NCI-H69 (cell line): ENCODE data around the gene MPP3.
A peak's percentile ranks its signal among the peaks of the same experiment; 100 is the strongest.

Experiments
- DNase-seq: peaks from one replicate; lab custom pipeline; 2025; lab: John Stamatoyannopoulos, UW

MPP3 gene

DNA sequence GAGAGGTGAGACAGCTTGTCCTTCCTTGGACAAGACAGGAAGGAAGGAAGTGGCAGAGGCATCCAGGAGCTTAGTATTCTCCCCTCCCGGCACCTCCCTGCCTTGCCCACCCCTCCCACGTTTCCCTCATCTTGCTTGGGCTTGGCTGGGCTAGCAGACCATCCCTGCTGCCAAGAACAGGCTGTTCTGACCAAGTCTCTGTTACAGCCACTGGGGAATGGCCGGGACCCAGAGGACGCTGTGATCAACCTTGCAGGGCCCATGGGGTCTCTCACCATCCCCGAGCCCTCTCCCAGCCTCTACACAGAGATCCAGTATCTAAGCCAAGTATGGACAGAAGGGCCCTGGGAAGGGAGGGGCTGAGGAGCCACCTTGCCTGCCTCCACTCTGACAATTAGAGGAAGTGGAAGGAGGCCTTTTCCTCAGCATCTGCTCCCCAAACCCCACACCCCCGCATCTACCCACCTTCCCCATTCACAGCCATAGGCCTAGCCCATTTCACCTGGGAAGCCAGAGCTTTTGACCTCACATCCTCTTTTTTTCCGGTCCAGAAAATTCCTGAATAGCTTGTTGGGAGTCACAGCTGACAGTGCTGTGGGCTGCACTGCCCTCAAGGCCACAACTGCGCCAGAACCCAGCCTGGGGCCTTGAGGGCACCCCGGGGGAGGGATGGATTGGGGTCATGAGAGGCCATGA is 28.1 kb upstream of the MPP3 start:
- DNase-seq, result no peak

DNA sequence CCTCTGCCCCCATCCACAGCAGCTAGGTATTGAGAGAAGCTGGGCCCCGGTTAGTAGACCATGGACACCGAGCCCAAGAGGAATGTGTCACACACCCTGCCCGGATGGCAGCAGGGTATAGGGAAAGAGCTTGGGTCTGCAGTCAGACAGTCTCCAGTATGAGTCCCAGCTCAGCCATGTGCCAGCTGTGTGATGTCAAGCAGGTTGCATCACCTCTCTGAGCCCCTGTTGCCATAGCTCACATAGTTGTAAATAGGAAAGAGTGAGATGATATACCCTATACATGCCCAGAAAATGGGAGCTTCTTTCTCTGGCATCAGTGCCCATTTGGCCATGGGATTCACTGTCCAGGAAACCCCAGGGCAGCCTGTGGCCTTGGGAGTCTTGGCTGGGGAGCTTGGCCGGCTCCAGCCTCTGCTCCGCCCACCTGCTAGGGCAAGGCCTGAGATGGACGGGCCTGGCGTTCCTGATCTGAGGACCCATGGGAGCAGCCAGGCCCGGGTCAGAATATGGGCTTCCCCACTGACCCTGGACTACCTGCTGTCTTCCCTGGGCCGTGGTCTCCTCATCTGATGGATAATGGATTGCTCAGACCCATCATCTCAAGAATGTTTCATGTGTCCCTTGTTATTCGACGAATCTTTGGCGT is 27.3 kb upstream of the MPP3 start:
- DNase-seq, result no peak

DNA sequence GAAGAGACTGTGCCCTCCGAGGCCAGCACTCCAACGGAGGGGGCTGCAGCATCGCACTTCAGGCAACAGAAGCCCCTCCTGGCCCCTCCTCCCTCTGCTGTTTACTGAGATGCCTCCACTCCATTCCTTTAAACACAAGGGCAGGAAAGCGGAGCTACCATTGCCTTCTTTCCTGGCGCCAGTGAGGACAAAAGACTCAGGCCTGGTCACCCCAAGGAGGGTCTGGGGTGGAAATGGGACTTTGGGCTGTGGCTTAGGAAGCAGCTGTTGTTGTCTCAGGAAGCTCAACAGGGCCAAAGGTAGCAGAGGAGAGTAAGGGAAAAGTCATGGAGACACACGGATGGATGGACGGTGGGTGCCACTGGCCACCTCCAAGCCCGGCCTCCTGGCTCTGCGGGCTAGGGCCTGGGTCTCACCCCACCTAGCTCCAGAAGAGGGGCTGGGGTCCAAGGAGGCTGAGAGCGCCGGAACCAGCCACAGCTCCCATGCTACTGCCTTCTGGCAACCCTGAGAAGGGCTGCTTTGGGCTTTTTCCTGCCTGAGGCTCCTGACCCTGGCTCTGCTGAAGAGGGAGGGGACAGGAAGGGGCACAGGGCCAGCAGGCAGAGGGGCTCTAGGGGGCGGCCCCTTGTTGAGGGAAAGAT is 25.1 kb upstream of the MPP3 start:
- no peak for DNase-seq

DNA sequence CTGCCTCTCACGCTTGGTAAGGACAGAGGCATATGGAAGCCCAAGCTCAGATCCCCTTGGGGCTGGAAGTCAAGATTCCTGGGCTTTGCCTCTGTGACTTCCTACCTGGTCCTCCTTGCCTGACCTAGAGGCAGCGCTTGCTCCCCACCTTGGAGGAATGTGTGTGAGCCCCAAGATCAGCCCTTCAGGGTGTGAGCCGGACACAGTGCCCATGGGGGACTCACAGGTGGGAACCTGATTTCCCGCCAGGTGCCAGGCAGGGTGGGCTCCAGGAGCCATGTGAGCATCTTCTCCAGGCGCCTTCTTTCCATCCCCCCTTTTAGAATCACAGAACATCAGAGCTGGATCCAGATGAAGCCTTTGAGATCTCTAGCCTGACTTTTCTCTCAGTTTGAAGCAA is 24.2 kb upstream of the MPP3 start:
- no peak for DNase-seq

DNA sequence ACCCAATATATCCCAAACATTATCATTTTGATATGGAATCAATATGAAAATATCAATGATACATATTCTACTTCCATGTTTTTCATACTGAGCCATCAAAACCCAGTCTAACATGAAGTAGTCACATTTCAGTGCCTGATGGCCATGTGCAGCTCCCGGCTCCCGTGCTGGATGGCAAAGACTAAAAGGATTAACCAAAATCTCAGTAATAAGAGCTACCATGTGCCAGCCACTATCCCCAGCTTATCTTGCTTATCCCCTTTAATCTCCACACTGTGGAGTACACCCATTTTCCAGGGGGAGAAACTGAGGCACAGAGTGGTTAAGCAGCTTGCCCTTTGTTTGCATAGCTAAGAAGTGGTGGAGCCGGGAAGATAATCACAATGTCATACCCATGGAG is 23.2 kb upstream of the MPP3 start:
- no peak for DNase-seq

DNA sequence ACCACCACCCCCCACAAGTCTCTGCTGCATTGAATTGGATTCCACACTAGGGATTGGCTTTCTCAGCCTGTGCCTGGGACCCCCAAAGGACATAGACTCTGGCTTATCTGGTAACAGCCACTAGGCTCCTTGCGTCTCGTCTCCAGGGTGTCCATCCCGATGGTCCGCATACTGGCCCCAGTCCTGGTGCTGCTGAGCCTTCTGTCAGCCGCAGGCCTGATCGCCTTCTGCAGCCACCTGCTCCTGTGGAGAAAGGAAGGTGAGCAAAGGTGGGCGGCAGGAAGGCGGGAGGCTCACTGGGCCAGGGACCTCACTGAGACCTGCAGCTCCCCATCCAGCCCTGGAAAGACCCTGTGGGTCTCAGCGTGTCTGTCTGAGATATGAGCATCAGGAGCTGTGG is 22.1 kb upstream of the MPP3 start:
- no peak for DNase-seq

DNA sequence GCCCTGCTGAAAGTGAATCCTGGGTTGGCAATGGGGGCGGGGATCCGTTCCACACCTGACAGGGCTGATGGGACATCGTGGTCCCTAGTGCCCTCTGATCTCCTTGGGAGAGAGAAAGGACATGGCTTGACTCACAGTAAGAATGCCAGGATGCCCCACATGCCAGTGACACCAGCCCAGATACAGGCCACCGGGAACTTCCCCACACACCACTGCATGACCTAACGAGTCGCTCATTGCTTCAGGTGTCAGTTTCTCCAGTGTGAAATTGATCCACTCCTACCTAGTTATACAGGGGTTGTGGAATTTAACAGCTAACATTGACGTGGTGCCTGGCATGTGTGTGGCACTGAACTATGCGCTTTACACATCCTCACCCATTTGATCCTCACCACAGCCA is 21.6 kb upstream of the MPP3 start:
- DNase-seq, result no peak

DNA sequence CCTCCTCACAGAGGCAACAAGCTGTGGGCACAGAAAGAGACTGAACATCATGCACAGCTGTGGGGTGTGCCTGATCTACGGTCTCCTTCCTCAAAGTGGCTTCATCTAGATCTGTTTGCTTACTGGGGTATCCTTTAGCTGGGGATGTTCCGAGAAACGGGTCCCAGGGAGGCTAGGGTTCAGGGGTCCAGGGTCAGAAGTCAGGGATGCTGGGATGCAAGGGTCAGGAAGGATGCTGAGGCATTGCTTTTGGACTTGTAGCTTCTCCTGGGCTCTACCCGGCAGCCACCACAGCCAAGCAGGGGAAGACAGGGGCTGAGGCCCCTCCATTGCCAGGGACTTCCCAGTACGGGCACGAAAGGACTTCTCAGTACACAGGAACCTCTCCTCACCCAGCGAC is 20.6 kb upstream of the MPP3 start:
- no peak for DNase-seq

DNA sequence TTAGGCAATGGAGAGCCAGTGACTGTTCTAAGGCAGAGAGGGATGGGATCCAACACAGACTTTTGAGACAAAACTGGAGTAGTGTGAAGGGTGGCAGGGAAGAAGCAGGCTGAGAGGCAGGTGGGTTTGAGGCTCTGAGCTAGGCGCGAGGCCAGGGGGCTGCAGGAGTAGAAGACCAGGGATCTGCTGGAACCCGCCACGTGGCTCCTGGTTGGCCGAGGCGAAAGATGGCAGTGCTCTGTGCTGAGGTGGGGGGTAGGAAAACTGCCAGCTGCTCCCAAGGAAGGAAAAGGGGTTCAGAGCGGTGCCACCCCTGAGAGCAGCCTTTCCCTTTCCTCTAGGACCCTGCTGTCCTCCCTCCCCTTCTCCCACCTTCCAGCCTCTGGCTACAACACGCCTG is 19.6 kb upstream of the MPP3 start:
- DNase-seq, result no peak

DNA sequence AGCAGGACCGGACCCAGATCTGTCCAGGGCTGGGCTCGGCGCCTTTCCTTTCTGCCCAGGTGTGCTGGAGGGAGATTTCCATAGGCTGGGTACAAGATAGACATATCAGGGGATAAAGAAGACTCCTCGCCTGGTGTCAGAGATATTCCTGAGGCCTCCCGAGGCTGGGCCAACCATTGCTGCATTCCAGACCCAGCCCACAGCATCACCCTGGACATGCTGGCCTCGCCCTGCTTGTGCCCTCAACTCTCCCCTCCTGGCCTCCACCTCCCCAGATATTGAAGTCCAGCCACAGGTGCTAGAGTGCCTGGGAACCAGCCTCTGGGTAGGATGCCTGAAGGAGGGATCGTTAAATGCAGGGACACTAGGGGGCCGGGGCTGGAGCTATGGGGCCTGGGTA is 16.2 kb upstream of the MPP3 start:
- no peak for DNase-seq

DNA sequence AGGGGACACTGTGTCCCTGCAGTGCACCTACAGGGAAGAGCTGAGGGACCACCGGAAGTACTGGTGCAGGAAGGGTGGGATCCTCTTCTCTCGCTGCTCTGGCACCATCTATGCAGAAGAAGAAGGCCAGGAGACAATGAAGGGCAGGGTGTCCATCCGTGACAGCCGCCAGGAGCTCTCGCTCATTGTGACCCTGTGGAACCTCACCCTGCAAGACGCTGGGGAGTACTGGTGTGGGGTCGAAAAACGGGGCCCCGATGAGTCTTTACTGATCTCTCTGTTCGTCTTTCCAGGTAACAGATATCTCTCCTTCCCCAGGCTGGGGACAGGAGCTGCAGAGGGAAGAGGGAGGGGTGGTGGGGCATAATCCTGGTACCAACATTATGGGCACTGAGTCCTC is 15.7 kb upstream of the MPP3 start:
- DNase-seq, result no peak

DNA sequence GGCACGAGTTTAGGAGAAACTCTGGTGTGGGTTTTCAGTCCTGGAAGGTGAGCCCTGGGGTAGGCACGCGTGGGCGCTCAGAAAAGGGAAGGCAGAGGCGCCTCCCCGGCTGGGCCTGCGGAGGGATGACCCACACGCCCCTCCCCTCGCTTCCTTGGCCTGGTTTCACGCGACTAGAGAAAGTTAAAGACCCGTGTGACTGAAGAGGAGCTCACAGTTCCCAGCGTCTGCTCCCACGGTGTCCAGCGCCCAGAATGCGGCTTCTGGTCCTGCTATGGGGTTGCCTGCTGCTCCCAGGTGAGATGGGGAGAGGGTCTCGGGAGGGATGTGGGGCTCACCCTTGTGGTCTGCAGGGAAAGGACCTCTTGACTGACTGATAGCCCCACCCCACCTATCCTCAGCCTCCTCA is 14.0 kb upstream of the MPP3 start, which contains the start of gene CD300LG:
Gene CD300LG (plus strand): TSS at position 214 of the 409 bp plus-strand sequence. CDS start 41 bp downstream, at position 255.
- no peak for DNase-seq

DNA sequence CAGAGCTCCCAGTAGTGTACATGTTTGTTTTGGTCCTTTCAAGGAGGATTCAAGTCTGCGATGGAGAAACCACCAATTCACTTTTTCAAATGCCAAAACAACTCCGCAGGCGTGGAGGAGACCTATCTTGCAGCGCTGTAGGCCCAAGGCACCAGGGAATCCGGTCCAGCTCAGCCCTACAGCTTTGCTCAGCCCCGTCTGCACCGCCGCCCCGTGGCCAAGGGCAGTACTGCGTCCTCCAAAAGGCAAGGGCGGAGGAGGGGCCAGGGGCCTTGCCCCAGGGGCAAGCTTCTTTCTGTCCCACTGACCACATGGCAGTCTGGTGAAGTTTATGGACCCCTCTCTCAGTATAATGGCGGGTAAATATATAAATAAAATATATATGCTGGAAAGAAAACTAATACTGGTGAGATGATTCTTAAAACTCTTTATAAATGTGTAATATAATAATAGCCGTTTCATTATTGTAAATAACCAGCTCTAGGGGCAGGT is 13.3 kb upstream of the MPP3 start:
- peak; percentile 67 for DNase-seq

DNA sequence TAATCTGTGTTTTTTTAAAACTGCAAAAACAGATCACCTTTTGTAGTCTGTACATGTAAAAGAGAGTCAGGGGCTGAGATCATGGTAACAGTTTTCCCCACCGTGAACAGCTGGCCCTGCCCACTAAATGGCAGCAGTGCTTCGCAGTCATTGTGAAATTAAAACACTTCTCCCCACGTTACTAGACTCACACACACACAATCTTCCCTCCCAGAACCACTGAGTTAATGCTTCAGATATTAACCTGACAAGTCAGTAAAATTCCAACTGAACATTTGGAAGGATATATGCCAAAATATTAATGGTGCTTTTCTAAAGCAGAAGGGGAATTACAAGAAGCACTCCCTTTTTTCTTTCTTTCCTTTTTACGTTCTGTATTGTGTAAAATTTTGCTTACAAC is 12.8 kb upstream of the MPP3 start:
- no peak for DNase-seq

DNA sequence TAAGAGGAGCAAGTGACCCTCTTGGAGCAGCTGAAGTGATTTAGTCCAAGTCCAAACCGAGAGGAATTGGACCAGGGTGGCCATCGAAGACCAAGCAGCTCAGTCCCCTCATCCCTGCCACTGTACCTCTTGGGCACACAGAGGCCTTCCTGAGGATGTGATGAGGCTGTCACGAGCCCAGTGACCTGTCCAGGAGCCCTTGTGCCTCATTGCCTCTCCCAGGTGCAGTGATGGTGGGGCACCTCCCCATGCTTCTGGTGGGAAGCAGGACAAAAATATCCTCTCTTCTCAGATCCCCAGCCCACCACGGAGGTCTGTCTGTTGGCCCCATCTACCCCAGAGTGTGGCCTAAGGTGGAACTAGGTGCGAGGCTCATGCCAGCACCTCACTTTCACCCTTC is 11.3 kb upstream of the MPP3 start:
- no peak for DNase-seq

DNA sequence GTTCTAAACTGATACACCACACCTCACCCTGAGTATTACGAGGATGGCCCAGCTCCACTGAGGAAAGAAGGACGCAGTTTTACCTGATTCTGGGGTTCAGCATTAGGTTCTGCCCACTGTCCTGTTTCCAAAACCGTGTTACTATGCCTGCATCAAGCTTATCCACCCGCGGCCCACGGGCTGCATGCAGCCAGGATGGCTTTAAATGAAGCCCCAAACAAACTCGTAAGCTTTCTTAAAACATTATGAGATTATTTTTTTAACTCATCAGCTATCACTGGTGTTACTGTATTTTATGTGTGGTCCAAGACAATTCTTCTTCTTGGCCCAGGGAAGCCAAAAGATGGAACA is 10.0 kb upstream of the MPP3 start:
- DNase-seq, result no peak

DNA sequence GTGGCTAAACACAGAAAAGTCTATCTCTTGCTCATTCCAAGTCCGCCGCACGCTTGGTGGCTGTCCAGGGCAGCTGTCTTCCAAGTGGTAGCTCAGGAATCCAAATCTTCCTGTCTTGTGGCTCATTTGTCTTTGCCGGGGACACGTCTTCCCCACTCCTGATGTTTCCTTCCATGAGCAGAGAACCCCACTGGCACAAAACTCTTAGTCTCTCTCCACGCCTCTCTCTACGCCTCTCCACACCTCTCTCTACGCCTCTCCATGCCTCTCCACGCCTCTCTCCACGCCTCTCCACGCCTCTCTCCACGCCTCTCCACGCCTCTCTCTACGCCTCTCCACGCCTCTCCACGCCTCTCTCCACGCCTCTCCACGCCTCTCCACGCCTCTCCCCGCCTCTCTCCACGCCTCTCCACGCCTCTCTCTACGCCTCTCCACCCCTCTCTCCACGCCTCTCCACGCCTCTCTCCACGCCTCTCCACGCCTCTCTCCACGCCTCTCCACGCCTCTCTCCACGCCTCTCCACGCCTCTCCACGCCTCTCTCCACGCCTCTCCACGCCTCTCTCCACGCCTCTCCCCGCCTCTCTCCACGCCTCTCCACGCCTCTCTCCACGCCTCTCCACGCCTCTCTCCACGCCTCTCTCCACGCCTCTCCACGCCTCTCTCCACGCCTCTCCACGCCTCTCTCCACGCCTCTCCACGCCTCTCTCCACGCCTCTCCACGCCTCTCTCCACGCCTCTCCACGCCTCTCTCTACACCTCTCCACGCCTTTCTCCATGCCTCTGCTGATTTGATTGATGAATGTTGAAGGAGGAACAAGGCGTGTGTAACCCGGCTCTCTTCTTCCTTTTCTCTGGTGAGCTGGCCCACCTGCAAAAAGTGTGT is 9.4 kb upstream of the MPP3 start:
- peak; percentile 38 for DNase-seq

DNA sequence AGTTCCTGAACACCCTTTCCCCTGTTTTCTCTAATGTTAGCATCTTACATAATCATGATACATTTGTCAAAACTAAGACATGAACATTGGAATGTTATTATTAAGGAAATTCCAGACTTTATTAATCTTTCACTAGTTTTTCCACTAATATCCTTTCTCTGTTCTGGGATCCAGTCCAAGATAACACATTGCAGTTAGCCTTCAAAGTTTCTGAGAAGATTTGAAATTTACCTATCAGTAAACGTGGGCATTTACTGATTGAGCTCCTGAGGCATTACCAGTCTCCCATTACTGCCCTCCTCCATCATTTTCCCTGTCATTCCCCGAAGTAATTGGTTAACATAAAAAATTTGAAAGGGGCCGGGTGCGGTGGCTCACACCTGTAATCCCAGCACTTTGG is 8.3 kb upstream of the MPP3 start:
- no peak for DNase-seq

DNA sequence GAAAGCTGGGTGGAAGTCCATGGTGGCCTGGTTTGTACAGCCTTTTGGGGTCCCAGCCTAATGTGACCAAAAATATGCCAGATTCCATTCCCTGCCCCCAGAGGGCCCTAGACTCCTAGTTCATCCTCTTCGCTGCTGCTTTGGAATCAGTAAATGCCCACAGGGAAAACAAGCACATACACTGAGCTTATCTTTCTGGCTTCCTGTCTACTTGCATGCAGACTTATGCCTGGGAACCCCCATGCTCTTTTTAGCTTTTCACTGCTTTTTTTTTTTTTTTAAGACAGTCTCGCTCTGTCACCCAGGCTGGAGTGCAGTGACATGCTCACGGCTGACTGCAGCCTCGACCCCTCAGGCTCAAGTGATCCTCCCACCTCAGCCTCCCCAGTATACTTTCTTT is 7.9 kb upstream of the MPP3 start:
- DNase-seq, result peak; percentile 28

DNA sequence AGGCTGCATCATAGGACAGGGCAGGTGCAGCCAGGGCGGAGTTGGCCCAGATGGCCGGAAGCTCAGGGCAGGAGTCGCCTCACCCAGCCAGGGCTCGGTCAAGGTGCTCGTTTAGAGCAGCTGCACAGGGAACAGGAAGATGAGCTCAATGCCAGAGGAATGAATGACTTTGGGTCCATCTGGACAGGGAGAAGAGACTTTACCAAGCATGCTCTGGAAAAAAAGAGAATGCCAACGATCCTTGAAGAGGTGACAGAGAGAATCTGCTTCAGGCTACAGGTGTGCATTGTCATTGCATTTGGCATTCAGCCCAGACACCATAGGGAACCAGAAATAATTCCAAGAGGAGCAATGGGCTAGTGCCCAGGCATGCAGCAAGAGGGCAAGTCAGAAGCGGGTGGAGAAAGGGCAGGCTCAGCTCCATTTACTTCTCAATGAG is 6.7 kb upstream of the MPP3 start:
- DNase-seq, result peak; percentile 99

DNA sequence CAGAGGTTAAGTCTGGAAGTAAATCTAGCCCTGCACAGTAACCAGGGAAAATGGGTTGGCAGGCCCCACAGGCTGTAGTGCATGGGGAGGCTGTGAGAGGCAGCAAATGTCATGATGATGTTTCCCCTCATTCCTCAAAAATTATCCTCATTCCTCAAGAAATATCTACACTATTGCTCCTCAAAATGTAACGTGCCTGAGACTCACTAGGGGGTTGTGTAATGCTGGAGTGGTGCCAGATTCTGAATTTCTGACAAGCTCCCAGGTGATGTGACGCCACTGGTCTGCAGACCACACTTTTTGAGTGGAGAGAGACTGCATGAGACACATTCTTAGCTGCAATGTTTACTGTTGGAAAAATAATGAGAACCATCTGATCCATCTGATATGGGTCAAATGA is 1.2 kb upstream of the MPP3 start:
- peak; percentile 11 for DNase-seq
